Neural progenitor cell (in vitro differentiated cells): ENCODE measurements around the gene TEX2.

Experiments
- EZH2 ChIP-seq: fragments of 200-600 bp; sonication (generic); IDR thresholded peaks from 2 replicates; pipeline ENCODE4 v1.6.1; 2017; ENCODE audit warnings: antibody characterized with exemption, mild to moderate bottlenecking, moderate library complexity
- TF ChIP-seq, protein P1 (sequence below): fragments of 200-600 bp; sonication (generic); IDR thresholded peaks from 2 replicates; pipeline ENCODE4 v1.5.1; 2017; ENCODE audit warnings: antibody characterized with exemption, mild to moderate bottlenecking

DNA sequence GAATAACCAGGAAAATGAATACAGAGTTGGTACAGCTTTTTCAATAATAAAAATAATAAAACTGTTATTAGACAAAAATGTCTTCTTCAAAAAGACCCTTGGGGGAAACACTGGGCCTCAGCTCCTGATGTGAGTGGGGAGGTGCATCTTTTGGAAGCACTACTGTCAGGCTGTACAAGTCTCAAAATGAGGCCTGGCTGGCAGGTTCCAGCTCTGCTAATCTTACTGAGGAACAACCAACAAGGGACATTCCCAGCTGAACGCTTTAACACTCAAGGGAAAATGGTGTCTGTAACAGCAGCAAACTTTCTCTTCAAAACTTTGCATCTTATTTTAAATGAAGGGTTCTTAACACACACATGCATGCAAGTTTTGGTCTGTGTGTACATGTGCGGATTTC, 19.7 kb downstream of the TEX2 start:
- TF ChIP-seq, protein P1, sequence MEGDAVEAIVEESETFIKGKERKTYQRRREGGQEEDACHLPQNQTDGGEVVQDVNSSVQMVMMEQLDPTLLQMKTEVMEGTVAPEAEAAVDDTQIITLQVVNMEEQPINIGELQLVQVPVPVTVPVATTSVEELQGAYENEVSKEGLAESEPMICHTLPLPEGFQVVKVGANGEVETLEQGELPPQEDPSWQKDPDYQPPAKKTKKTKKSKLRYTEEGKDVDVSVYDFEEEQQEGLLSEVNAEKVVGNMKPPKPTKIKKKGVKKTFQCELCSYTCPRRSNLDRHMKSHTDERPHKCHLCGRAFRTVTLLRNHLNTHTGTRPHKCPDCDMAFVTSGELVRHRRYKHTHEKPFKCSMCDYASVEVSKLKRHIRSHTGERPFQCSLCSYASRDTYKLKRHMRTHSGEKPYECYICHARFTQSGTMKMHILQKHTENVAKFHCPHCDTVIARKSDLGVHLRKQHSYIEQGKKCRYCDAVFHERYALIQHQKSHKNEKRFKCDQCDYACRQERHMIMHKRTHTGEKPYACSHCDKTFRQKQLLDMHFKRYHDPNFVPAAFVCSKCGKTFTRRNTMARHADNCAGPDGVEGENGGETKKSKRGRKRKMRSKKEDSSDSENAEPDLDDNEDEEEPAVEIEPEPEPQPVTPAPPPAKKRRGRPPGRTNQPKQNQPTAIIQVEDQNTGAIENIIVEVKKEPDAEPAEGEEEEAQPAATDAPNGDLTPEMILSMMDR, result no peak
- TF ChIP-seq EZH2, result no peak
